ENCODE measurements around the gene ADAMTS14.
"Not testable (repeated sequence)": the region's sequence is repeated elsewhere in the genome, so short reads cannot be mapped to it uniquely, and the experiment has no call there.

The ADAMTS14 gene

GRCh38 chr10:70769121-70769520, 96.8 kb downstream of the ADAMTS14 start:
- no peak for DNase-seq (ENCODE audit: low read depth)
- no peak overlapping the region for H3K4me3 ChIP-seq (replicated peaks; ENCODE audit: low read depth, low read length)
- TF ChIP-seq CTCF (IDR thresholded peaks at IDR 0.05; ENCODE audit: low read length, missing control alignments): no peak

- no peak for DNase-seq (ENCODE audit: low read depth)
- TF ChIP-seq CTCF (IDR thresholded peaks at IDR 0.05; ENCODE audit: low read length, missing control alignments): no peak
- no peak overlapping the region for H3K4me3 ChIP-seq (replicated peaks; ENCODE audit: low read depth, low read length)
Observed at GRCh38 chr10:70770001-70770400, 97.7 kb downstream of the ADAMTS14 start.

- DNase-seq (ENCODE audit: low read depth): not testable (repeated sequence)
Observed at GRCh38 chr10:70770516-70770915, 98.2 kb downstream of the ADAMTS14 start.

GRCh38 chr10:70771311-70772194, 99.2 kb downstream of the ADAMTS14 start:
- no peak for TF ChIP-seq CTCF (IDR thresholded peaks at IDR 0.05; ENCODE audit: low read length, missing control alignments)
- no peak overlapping the region for H3K4me3 ChIP-seq (replicated peaks; ENCODE audit: low read depth, low read length)

More at GRCh38 chr10:70770516-70770915, 98.2 kb downstream of the ADAMTS14 start:
- not testable (repeated sequence) for H3K4me3 ChIP-seq (replicated peaks; ENCODE audit: low read depth, low read length)

GRCh38 chr10:70772627-70773026, 100.3 kb downstream of the ADAMTS14 start:
- no peak overlapping the region for H3K4me3 ChIP-seq (replicated peaks; ENCODE audit: low read depth, low read length)
- DNase-seq (ENCODE audit: low read depth): no peak
- no peak for TF ChIP-seq CTCF (IDR thresholded peaks at IDR 0.05; ENCODE audit: low read length, missing control alignments)

More at GRCh38 chr10:70771311-70772194, 99.2 kb downstream of the ADAMTS14 start:
- DNase-seq (ENCODE audit: low read depth): no peak

- no peak for TF ChIP-seq CTCF (IDR thresholded peaks at IDR 0.05; ENCODE audit: low read length, missing control alignments)
- DNase-seq (ENCODE audit: low read depth): no peak
- H3K4me3 ChIP-seq (replicated peaks; ENCODE audit: low read depth, low read length): no peak overlapping the region
Observed at GRCh38 chr10:70773461-70773860, 101.2 kb downstream of the ADAMTS14 start.

GRCh38 chr10:70773965-70774809, 101.9 kb downstream of the ADAMTS14 start:
- DNase-seq (ENCODE audit: low read depth): no peak
- no peak for TF ChIP-seq CTCF (IDR thresholded peaks at IDR 0.05; ENCODE audit: low read length, missing control alignments)
- H3K4me3 ChIP-seq (replicated peaks; ENCODE audit: low read depth, low read length): no peak overlapping the region
